WI38 (cell line): ENCODE results near the gene NPLOC4.

Experiments
- H3K4me3 ChIP-seq: 2 replicates; pipeline ENCODE4 v1.5.1; 2011; ENCODE audit warnings: low read depth, mild to moderate bottlenecking, control low read depth, low read length
- CTCF ChIP-seq: IDR thresholded peaks from 2 replicates; pipeline ENCODE4 v1.5.1; 2012; ENCODE audit warnings: low read depth, mild to moderate bottlenecking, control low read depth, low read length

Gene NPLOC4

GRCh38 chr17:81582749-81583148 is 54.2 kb downstream of the NPLOC4 start:
- no peak overlapping the region for H3K4me3 ChIP-seq
- no peak for TF ChIP-seq CTCF

- TF ChIP-seq CTCF = no peak
These were observed 54.6 kb downstream of the NPLOC4 start for GRCh38 chr17:81582341-81582740.

GRCh38 chr17:81581758-81582157 is 55.2 kb downstream of the NPLOC4 start:
- no peak for TF ChIP-seq CTCF
- H3K4me3 ChIP-seq = no peak overlapping the region

More at GRCh38 chr17:81582341-81582740, 54.6 kb downstream of the NPLOC4 start:
- H3K4me3 ChIP-seq = no peak overlapping the region

- TF ChIP-seq CTCF = no peak
- H3K4me3 ChIP-seq = no peak overlapping the region
These were observed 56.4 kb downstream of the NPLOC4 start for GRCh38 chr17:81580481-81580880.

GRCh38 chr17:81579821-81580321 is 57.0 kb downstream of the NPLOC4 start:
- TF ChIP-seq CTCF = no peak
- H3K4me3 ChIP-seq = no peak overlapping the region

GRCh38 chr17:81579298-81579697 is 57.6 kb downstream of the NPLOC4 start:
- no peak overlapping the region for H3K4me3 ChIP-seq
- TF ChIP-seq CTCF = no peak

- no peak for TF ChIP-seq CTCF
- H3K4me3 ChIP-seq = no peak overlapping the region
These were observed 58.2 kb downstream of the NPLOC4 start for GRCh38 chr17:81578561-81579225.
